Skeletal muscle cell (primary cell): ENCODE measurements around the gene MXD1.
"Not testable (repeated sequence)": the region's sequence is repeated elsewhere in the genome, so short reads cannot be mapped to it uniquely, and the experiment has no call there.

Experiments used
- DNase-seq: peaks from one replicate; pipeline ENCODE4 v3.0.0-alpha.2; 2010; ENCODE audit warnings: low read depth
- H3K4me3 ChIP-seq: 2 replicates; pipeline ENCODE4 v1.5.1; 2011; ENCODE audit warnings: low read depth, mild to moderate bottlenecking, control low read depth, low read length, moderate library complexity

MXD1 gene

DNA sequence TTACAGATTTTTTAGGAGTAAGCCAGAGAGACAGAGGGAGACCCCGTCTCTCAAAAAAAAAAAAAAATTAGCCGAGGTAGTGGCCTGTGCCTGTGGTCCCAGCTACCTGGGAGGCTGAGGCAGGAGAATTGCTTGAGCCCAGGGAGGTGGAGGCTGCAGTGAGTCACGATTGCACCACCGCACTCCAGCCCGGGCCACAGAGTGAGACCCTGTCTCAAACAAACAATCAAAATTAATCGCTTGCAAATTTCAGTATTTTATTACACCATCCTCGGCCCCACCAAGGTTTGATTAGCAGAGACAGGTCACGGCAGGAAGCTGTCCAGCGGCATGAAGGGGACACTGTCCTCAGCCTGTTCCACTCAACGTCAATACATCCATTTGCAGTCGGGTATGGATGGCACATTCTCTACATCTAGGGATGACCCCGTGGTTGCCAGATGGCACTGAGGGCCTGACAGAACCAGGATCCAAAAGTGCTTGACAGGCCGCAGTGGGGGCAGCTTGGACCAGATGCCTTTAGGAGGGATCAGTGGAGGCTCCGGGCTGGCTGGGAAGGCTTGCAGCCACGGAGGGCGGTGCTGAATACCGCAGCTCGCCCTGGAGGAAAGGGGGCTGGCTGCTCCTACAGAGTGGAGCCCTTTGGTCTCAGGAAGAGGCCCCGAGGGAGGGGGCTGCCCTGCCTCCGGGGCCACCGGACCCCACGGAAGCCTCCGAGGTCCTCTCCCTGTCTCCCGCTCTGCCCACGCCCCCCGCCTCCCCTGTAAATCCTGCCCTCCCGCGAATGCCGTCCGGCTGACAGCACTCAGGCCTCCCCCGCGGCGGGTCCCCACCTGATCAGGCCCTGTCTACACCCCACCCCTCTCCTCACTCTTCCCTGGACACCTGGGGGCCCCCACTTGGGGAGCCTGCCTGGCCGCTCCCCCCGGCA, 33.4 kb downstream of the MXD1 start:
- no peak for DNase-seq

GRCh38 chr2:69948963-69949645, 34.2 kb downstream of the MXD1 start:
- DNase-seq = no peak
- no peak overlapping the region for H3K4me3 ChIP-seq

More for the DNA sequence above, 33.4 kb downstream of the MXD1 start:
- H3K4me3 ChIP-seq = peak overlapping the region; percentile 0

DNA sequence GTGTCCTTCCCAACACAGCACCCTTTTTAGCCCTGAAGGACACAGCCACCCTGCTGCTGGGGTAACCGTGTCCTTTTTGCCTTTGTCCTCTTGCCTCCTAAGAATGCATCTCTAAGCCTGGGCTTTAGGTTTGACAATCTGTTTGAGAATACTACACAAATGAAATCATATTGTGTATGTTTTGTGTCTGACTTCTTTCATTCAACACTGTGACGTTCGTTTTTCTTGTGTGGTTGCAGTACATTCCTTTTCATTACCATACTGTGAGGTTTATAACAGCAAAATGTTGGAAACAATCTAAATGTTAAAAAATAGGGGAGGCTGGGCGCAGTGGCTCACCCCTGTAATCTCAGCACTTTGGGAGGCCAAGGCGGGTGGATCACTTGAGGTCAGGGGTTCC, 35.3 kb downstream of the MXD1 start:
- DNase-seq = no peak
- no peak overlapping the region for H3K4me3 ChIP-seq

GRCh38 chr2:69950671-69951070, 35.8 kb downstream of the MXD1 start:
- not testable (repeated sequence) for DNase-seq, H3K4me3 ChIP-seq

- no peak overlapping the region for H3K4me3 ChIP-seq
- DNase-seq = no peak
Observed at GRCh38 chr2:69952336-69953115, 37.6 kb downstream of the MXD1 start.

DNA sequence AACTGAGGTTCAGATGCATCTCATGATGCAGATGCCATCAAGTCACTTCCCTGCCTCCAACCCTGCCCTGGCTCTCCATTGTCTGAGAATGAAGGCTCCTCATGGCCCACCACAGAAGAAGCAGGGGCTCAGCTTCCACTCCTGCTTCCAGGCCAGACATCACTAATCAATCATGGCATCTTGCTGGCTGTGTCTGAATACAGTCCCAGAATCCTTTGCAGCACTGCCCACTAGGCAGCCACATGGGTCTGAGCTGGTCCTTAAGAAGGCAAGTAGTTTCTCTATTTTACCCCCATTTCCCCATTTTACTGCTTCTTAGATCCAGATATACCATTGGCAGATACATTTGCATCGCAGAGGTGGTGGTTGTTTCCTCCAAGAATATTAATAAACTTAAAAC, 39.2 kb downstream of the MXD1 start:
- no peak for DNase-seq
- no peak overlapping the region for H3K4me3 ChIP-seq

DNA sequence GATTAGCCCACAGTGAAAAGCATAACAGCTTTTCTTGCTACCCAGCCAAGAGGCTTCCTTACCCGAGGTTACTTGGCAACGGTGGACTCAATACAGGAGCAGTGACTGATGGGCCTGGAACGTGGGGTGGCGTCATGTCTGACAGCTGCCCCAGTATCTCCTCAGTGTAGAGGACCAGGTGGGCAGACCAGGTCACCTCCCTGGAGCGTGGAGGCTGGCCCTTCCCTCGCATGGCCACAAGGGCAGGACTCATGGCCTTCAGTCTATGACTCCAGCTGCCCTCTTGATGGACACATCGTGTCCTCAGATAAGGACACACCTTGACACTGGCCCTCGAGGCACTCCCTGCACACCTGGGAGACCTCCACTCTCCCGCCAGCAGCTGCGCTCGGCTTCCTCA, 40.1 kb downstream of the MXD1 start:
- no peak overlapping the region for H3K4me3 ChIP-seq
- DNase-seq = no peak

DNA sequence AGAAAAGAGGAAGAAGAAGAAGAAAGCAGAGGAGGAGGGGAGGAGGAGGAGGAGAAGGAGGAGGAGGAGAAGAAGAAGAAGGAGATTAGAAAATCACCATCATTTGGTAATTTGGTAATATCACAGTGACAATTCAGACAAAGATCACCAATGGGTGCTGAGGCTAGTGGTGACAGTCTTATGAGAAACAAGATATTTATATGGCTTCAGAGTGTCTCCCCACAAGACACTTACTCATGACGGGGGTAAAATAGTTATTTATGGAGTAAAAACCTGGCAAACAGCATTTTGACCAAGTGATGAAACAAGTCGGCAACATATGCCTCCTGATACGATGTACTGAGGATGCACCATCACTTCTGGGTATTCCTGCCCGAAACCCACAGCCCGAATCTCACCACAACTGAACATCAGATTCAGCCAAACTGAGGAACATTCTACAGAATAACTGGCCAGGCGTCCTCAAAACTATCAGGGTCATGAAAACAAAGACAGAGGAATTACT, 41.6 kb downstream of the MXD1 start:
- no peak overlapping the region for H3K4me3 ChIP-seq
- DNase-seq = no peak

DNA sequence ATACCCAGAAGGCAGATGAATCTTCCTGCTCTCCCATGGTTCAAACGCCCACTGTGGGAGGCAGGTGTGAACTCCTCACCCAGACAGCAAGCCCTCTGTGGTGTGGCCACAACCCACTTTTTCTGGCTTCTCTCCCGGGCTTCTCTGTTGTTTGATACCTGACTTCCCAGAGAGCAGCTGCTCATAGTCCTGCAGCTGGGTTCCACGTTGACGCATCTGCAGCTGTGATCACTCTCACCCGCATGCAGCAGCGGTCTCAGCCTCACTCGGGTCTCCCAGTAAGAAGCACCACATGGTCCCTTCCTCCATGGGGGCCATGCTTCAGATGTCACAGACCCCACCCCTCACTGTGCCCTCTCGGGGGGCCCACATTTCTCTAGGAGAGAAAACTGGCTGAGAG, 43.1 kb downstream of the MXD1 start:
- H3K4me3 ChIP-seq = no peak overlapping the region
- peak; percentile 24 for DNase-seq

DNA sequence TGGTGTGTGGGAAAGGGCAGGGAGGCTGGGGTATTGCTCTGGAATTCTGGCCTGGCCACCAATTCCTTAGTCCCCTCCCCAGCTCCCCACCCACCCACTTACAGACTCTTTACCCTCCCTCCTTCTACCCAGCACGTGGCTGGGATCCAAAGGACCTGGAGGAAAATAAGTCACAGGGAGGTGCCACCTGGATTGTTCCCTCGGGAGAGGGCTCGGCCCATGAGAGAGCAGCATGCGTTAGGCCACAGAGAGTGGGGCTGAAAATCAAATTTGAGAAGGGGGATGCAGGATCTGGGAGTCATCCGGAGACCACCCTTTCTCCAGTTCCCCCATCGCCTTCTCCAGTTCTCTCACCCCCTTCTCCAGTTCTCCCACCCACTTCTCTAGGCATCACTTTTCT, 43.6 kb downstream of the MXD1 start:
- no peak overlapping the region for H3K4me3 ChIP-seq
- DNase-seq = no peak

GRCh38 chr2:69959425-69959824, 44.5 kb downstream of the MXD1 start:
- no peak for DNase-seq
- no peak overlapping the region for H3K4me3 ChIP-seq

- no peak for DNase-seq
- no peak overlapping the region for H3K4me3 ChIP-seq
Observed at GRCh38 chr2:69960821-69961220, 45.9 kb downstream of the MXD1 start.

GRCh38 chr2:69961496-69961895, 46.6 kb downstream of the MXD1 start, which contains the start of gene ASPRV1:
Gene ASPRV1, minus strand, starts transcription at chr2:69961631. Its CDS starts 195 bp downstream, at chr2:69961436.
- H3K4me3 ChIP-seq = no peak within 1 kb of the TSS
- no peak for DNase-seq

- no peak overlapping the region for H3K4me3 ChIP-seq
Observed at GRCh38 chr2:69962986-69963730, 48.2 kb downstream of the MXD1 start.

GRCh38 chr2:69964353-69964841, 49.5 kb downstream of the MXD1 start:
- no peak overlapping the region for H3K4me3 ChIP-seq
- no peak for DNase-seq

More at GRCh38 chr2:69962986-69963730, 48.2 kb downstream of the MXD1 start:
- no peak for DNase-seq

DNA sequence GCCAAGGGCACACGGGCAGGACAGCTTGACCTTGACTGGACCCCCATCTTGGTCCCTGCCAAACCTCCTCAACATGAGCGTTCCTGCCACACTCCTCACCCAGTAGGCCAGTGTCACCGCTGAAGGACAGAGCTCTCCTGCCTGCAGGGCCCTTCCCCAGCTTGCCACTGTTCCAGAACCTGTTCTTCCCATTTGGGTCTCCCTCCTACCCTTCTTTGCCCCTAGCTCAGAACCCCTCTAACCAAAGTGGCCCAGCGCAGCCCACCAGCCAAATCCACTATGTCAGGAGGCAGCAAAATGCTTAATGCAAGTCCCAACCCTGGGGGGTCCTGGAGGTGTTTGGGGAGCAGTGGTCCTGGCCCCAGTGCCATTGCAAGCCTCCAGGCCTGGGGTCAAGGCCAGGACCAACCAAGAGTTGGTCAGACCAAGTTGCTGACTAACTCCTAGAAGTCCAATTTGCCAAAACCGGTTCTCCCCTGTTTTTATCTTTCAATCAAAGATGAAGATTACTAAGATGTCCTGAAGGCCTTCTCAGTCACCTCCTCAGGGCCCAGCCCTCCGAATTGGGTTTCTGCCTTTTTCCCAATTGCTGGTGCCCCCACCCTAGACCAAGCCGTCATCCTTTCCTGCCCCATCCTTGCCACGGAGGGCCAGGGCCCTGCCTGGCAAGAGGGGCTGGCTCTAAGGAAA, 51.0 kb downstream of the MXD1 start:
- no peak overlapping the region for H3K4me3 ChIP-seq
- no peak for DNase-seq

DNA sequence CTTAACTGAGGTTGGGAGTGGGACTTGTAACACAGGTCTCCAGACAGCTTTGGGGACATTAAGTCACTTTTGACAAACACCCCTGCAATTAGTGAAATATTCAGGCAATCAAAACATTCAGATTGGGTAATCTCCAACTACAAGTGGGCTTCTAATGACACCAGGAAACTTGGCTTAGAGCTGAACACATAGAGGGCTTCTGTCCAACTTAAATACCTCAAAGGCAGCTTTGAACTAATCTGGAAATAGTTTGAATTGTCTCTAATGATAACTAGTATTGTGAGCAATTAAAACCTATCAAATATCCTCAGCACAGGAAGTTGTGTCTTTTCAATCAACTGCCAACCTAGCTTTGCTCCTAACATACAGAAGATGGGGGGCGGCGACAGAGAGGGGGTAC, 51.6 kb downstream of the MXD1 start:
- no peak overlapping the region for H3K4me3 ChIP-seq
- DNase-seq = no peak

DNA sequence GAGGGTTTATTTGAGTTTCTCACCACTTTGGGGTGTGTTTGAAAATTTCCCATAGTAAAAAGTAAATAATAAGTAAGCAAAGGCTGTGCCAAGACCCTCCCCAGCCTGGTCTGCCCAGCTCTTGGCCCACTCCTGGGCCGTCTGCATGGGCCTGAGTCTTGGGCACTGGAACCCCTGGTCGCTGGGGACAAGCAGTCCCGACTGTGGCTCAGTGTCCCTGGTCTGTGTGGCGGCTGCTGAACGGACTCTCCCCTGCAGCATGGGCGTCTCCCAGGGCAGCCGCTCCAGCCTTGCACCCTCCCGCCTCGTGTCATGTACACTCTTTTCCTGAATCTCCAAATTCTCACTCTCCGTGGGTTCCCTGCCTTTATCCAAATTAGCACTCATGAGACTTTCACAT, 53.7 kb downstream of the MXD1 start:
- no peak for DNase-seq
- H3K4me3 ChIP-seq = no peak overlapping the region
